HEK293 (cell line): ENCODE results near the gene SMAD9.

Experiments used
- CTCF ChIP-seq: fragments of 450-650 bp; formaldehyde crosslinking; IDR thresholded peaks from 2 replicates; pipeline ENCODE4 v1.5.1; 2016; ENCODE audit warnings: missing biosample characterization, missing genetic modification characterization
- ELK4 ChIP-seq: IDR thresholded peaks from 2 replicates; pipeline ENCODE4 v1.6.1; 2011; ENCODE audit warnings: mild to moderate bottlenecking, low read depth, low read length, borderline replicate concordance
- HOXA7 ChIP-seq: sonication (generic); formaldehyde crosslinking; IDR thresholded peaks from 2 replicates; pipeline ENCODE4 v1.8.1; 2022; ENCODE audit warnings: missing genetic modification reagents, borderline replicate concordance
- KLF7 ChIP-seq: fragments of 450-650 bp; formaldehyde crosslinking; IDR thresholded peaks from 2 replicates; pipeline ENCODE4 v1.5.1; 2016; ENCODE audit warnings: missing biosample characterization, missing genetic modification characterization, borderline replicate concordance
- REST ChIP-seq: fragments of 450-650 bp; formaldehyde crosslinking; IDR thresholded peaks from 2 replicates; pipeline ENCODE4 v1.5.1; 2016; ENCODE audit warnings: missing biosample characterization, missing genetic modification characterization
- ZBTB8A ChIP-seq: fragments of 450-650 bp; formaldehyde crosslinking; IDR thresholded peaks from 2 replicates; pipeline ENCODE4 v1.5.1; 2016; ENCODE audit warnings: missing biosample characterization, missing genetic modification characterization
- ZNF121 ChIP-seq: fragments of 450-650 bp; formaldehyde crosslinking; IDR thresholded peaks from 2 replicates; pipeline ENCODE4 v1.5.1; 2016; ENCODE audit warnings: missing biosample characterization, missing genetic modification characterization
- ZNF248 ChIP-seq: fragments of 450-650 bp; formaldehyde crosslinking; IDR thresholded peaks from 2 replicates; pipeline ENCODE4 v1.5.1; 2017; ENCODE audit warnings: missing biosample characterization, missing genetic modification characterization
- ZNF416 ChIP-seq: fragments of 450-650 bp; formaldehyde crosslinking; IDR thresholded peaks from 2 replicates; pipeline ENCODE4 v1.5.1; 2016; ENCODE audit warnings: missing biosample characterization, missing genetic modification characterization
- ZNF473 ChIP-seq: fragments of 450-650 bp; formaldehyde crosslinking; IDR thresholded peaks from 2 replicates; pipeline ENCODE4 v1.5.1; 2017; ENCODE audit warnings: missing biosample characterization, missing genetic modification characterization
- ZNF48 ChIP-seq: fragments of 450-650 bp; formaldehyde crosslinking; IDR thresholded peaks from 2 replicates; pipeline ENCODE4 v1.5.1; 2016; ENCODE audit warnings: missing biosample characterization, missing genetic modification characterization
- ZNF610 ChIP-seq: fragments of 450-650 bp; formaldehyde crosslinking; IDR thresholded peaks from 2 replicates; pipeline ENCODE4 v1.5.1; 2016; ENCODE audit warnings: missing biosample characterization, missing genetic modification characterization, borderline replicate concordance
- ZNF658 ChIP-seq: fragments of 450-650 bp; formaldehyde crosslinking; IDR thresholded peaks from 2 replicates; pipeline ENCODE4; 2016; ENCODE audit warnings: missing biosample characterization, missing genetic modification characterization
- ZNF785 ChIP-seq: fragments of 450-650 bp; formaldehyde crosslinking; IDR thresholded peaks from 2 replicates; pipeline ENCODE4 v1.5.1; 2016; ENCODE audit warnings: missing biosample characterization, missing genetic modification characterization

- TF ChIP-seq ZNF121 (tag by site-specific recombination) (no peak), ZNF610 (tag by site-specific recombination) (no peak), CTCF (tag by site-specific recombination) (no peak), REST (tag by site-specific recombination) (no peak), ZNF416 (no peak), ELK4 (no peak), ZNF473 (tag by site-specific recombination) (no peak), ZNF48 (tag by site-specific recombination) (no peak), KLF7 (tag by site-specific recombination) (no peak), ZNF248 (no peak), ZNF658 (tag by site-specific recombination) (no peak), HOXA7 (no peak), ZBTB8A (tag by site-specific recombination) (no peak), ZNF785 (no peak)
Measured at GRCh38 chr13:36888645-36889044, 31.4 kb downstream of the SMAD9 start.
